Measurements from ENCODE around the gene ETV5. TPM values are rescaled to one million over a fixed set of nuclear protein-coding genes. Genes with fewer than 3 reads are reported as not detected.
A peak's percentile ranks its signal among the peaks of the same experiment; 100 is the strongest.

Gene ETV5
- total RNA-seq, 1 experiment from 2014 or later, result 62.8 TPM

GRCh38 chr3:186133980-186134379 is 25.1 kb upstream of the ETV5 start:
- Histone ChIP-seq H3K36me3 (no peaks in the 10 kb centered on the region), H3K4me3 (no peak overlapping the region), H3K9me3 (replicated peaks) (no peaks in the 10 kb centered on the region), H3K27me3 (no peaks in the 10 kb centered on the region), H3K4me1 (no peaks in the 10 kb centered on the region), H3K27ac (no peak overlapping the region)
- no peak for DNase-seq

DNA sequence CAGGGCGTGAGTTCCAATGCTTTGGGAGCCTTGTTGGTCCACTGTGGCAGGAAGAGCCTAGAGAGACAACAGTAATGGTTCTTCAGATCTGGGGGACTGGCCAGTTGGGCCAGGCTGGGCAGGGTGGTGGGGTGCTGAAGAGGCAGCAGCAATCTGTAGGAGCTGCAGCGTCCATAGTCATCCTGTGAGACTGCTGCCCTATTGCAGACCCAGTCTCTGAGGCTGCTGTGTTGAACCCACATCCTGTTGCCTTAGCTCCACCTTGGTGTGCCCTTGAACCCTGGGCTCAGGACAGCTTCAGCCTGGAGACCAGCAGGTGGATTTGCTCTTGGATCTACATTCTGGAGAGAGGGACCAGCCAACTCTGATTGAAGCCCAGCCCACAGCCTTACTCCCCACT is 23.6 kb upstream of the ETV5 start:
- H3K4me3 ChIP-seq, result no peak overlapping the region
- H3K4me1 ChIP-seq, result no peaks in the 10 kb centered on the region
- H3K9me3 ChIP-seq (replicated peaks), result no peaks in the 10 kb centered on the region
- H3K36me3 ChIP-seq, result no peaks in the 10 kb centered on the region
- no peaks in the 10 kb centered on the region for H3K27me3 ChIP-seq
- DNase-seq, result no peak
- no peak overlapping the region for H3K27ac ChIP-seq

GRCh38 chr3:186129206-186129605 is 20.3 kb upstream of the ETV5 start:
- no peak overlapping the region for H3K27ac ChIP-seq

GRCh38 chr3:186128158-186128557 is 19.3 kb upstream of the ETV5 start:
- DNase-seq, result no peak
- no peak overlapping the region for H3K4me3 ChIP-seq
- no peaks in the 10 kb centered on the region for H3K27me3 ChIP-seq
- H3K4me1 ChIP-seq, result peaks cover 18% of the 10 kb centered on the region
- H3K36me3 ChIP-seq, result no peaks in the 10 kb centered on the region
- H3K9me3 ChIP-seq (replicated peaks), result no peaks in the 10 kb centered on the region
- H3K27ac ChIP-seq, result no peak overlapping the region

More at GRCh38 chr3:186129206-186129605, 20.3 kb upstream of the ETV5 start:
- H3K9me3 ChIP-seq (replicated peaks), result no peaks in the 10 kb centered on the region
- no peak overlapping the region for H3K4me3 ChIP-seq
- H3K4me1 ChIP-seq, result peaks cover 10% of the 10 kb centered on the region
- no peaks in the 10 kb centered on the region for H3K27me3 ChIP-seq
- DNase-seq, result peak in 1 of 2 experiments; percentile 16
- H3K36me3 ChIP-seq, result no peaks in the 10 kb centered on the region

DNA sequence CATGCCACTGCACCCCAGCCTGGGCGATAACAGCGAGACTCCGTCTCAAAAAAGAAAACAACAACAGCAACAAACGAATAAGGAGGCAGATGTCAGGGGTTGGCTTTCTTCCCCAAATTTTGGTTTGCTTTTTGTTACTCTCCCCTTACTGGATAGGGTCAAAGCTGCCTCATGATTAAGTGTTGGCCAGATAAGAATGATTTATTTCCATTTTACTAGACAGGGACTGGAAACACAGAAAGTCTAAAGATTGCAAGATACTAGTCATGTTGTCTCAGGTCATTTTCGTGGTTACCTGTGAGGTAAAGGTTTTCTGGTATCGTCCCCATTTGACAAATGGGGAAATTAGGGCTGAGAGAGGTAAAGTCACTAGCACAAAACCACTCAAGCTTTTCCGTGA is 18.6 kb upstream of the ETV5 start:
- Histone ChIP-seq H3K4me1 (peaks cover 25% of the 10 kb centered on the region), H3K9me3 (replicated peaks) (no peaks in the 10 kb centered on the region), H3K27ac (no peak overlapping the region), H3K36me3 (no peaks in the 10 kb centered on the region), H3K27me3 (no peaks in the 10 kb centered on the region), H3K4me3 (no peak overlapping the region)
- no peak for DNase-seq

DNA sequence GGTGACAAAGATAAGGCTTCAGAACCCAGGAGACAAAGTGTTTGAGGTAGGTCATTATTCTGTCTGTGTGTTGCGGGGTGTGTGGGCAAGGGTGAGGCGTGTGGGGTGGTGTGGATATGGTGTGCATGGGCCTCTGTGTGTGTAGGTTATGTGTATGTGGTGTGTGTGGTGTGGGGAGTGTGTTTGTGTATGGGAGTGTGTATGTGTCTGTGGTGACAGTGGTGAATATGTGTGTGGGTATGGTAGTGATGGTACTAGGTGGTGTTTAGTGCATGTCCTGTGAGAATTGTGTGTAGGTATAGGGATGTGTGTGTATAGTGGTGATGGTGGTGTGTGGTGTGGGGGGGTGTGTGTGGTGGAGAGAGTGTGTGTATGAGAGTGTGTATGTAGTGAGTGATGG is 16.2 kb upstream of the ETV5 start:
- peak overlapping the region; percentile 84 for H3K27ac ChIP-seq

GRCh38 chr3:186124592-186124991 is 15.7 kb upstream of the ETV5 start:
- peaks cover 36% of the 10 kb centered on the region for H3K4me1 ChIP-seq
- no peaks in the 10 kb centered on the region for H3K27me3 ChIP-seq
- peak overlapping the region; percentile 22; the same call in 1 of the 2 replicates for H3K4me3 ChIP-seq
- H3K9me3 ChIP-seq (replicated peaks), result no peaks in the 10 kb centered on the region
- no peaks in the 10 kb centered on the region for H3K36me3 ChIP-seq
- DNase-seq, result peak; percentile 55 to 71
- peak overlapping the region; percentile 84 for H3K27ac ChIP-seq

More for the DNA sequence above, 16.2 kb upstream of the ETV5 start:
- no peak for DNase-seq
- H3K27me3 ChIP-seq, result no peaks in the 10 kb centered on the region
- H3K9me3 ChIP-seq (replicated peaks), result no peaks in the 10 kb centered on the region
- peak overlapping the region; percentile 18; the same call in 1 of the 2 replicates for H3K4me3 ChIP-seq
- H3K4me1 ChIP-seq, result peaks cover 36% of the 10 kb centered on the region
- H3K36me3 ChIP-seq, result no peaks in the 10 kb centered on the region

- DNase-seq, result no peak
- no peaks in the 10 kb centered on the region for H3K27me3 ChIP-seq
- peak overlapping the region; percentile 84; the same call in 1 of the 2 replicates for H3K27ac ChIP-seq
- H3K4me1 ChIP-seq, result peaks cover 36% of the 10 kb centered on the region
- H3K4me3 ChIP-seq, result no peak overlapping the region
- H3K9me3 ChIP-seq (replicated peaks), result no peaks in the 10 kb centered on the region
- no peaks in the 10 kb centered on the region for H3K36me3 ChIP-seq
Measured at GRCh38 chr3:186123012-186123411, 14.1 kb upstream of the ETV5 start.

- no peaks in the 10 kb centered on the region for H3K9me3 ChIP-seq (replicated peaks)
- H3K4me1 ChIP-seq, result peaks cover 36% of the 10 kb centered on the region
- H3K27ac ChIP-seq, result peak overlapping the region; percentile 10; the same call in 1 of the 2 replicates
- no peaks in the 10 kb centered on the region for H3K36me3 ChIP-seq
- no peak overlapping the region for H3K4me3 ChIP-seq
- H3K27me3 ChIP-seq, result no peaks in the 10 kb centered on the region
- peak; percentile 51 to 62 for DNase-seq
Measured at GRCh38 chr3:186121968-186122367, 13.1 kb upstream of the ETV5 start.

- H3K27me3 ChIP-seq, result no peaks in the 10 kb centered on the region
- peaks cover 36% of the 10 kb centered on the region for H3K4me1 ChIP-seq
- DNase-seq, result no peak
- no peak overlapping the region for H3K4me3 ChIP-seq
- H3K9me3 ChIP-seq (replicated peaks), result no peaks in the 10 kb centered on the region
- no peaks in the 10 kb centered on the region for H3K36me3 ChIP-seq
- no peak overlapping the region for H3K27ac ChIP-seq
Measured at GRCh38 chr3:186121278-186121677, 12.4 kb upstream of the ETV5 start.

DNA sequence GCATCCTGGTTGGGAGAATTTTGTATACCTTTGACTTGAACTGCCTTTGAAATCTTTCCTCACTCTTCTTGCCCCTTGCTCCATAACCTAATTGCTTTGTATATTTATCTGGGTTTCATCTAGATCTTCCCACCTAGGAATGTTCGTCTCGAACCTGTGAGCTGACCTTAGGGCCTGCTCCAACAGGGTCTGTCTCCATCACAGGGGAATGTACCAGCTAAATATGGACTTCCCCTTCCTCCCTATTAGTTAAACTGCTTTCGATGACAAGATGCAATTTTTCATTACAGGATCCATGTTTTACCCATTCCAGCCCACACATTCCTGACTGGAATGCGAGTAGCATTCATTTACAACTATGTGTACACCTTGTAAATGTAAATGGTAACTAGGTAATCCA is 10.6 kb upstream of the ETV5 start:
- H3K4me1 ChIP-seq, result peaks cover 29% of the 10 kb centered on the region
- H3K36me3 ChIP-seq, result no peaks in the 10 kb centered on the region
- H3K9me3 ChIP-seq (replicated peaks), result no peaks in the 10 kb centered on the region
- no peak overlapping the region for H3K27ac ChIP-seq
- no peaks in the 10 kb centered on the region for H3K27me3 ChIP-seq
- no peak overlapping the region for H3K4me3 ChIP-seq
- no peak for DNase-seq

DNA sequence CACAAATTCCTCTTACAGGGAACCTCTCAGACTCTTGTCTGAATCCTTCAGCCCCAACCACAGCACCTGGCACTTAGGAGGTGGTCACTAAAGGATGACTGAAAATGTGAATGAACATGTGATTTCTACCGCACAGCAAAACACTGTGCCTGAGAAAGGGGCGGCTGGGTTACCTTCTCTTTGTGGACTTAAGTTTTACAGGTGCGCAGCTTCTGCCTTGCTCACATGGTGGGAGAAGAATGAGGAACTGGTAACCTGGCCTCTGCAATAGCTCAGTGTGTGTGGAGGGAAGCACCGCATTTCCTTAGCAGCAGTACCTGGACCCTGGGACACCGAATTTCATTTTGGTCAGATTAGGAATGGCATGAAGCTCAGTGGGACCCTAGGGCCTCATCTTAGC is 9.8 kb upstream of the ETV5 start:
- H3K36me3 ChIP-seq, result no peaks in the 10 kb centered on the region
- no peaks in the 10 kb centered on the region for H3K27me3 ChIP-seq
- no peak overlapping the region for H3K27ac ChIP-seq
- H3K4me1 ChIP-seq, result peaks cover 24% of the 10 kb centered on the region
- no peaks in the 10 kb centered on the region for H3K9me3 ChIP-seq (replicated peaks)
- DNase-seq, result no peak
- no peak overlapping the region for H3K4me3 ChIP-seq

- no peak overlapping the region for H3K4me3 ChIP-seq
- H3K9me3 ChIP-seq (replicated peaks), result no peaks in the 10 kb centered on the region
- H3K27me3 ChIP-seq, result no peaks in the 10 kb centered on the region
- no peaks in the 10 kb centered on the region for H3K36me3 ChIP-seq
- no peak for DNase-seq
- H3K4me1 ChIP-seq, result peaks cover 13% of the 10 kb centered on the region
- no peak overlapping the region for H3K27ac ChIP-seq
Measured at GRCh38 chr3:186117521-186118134, 8.7 kb upstream of the ETV5 start.

DNA sequence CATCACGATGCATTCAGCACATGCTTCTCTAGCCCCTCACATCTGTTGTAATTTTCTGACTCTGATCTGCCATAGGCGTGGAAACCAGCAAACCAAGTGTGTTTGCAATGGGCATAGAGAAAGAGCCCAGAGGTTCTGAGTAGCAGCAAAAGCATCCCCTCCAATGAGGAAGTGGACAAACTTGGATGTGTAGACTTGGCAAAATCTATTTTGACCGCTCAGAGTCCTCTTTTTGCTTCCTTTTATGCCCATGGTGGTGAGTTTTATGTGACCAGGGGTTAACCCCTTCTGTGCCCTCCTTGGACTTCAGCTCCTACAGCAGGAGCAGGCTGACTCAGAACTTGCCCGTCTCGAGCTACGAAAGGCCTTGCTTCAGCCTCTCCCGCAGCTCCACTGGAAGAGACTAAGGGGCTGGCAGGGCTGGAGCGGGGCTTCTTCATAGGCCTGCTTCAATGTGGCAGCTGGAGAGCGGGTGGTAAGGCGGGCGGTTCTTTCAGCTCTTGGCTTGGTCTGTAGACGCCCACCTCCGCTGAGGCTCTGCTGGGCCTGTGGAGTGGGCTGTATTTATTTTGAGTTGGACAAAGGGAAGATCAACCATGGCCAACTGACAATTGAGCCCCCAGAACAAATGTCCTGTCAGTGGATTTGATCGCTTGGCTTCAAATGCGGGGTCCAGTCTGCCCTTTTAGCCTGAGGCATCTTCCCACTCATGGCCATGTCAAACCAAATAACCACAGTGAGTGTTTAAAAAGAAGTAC is 6.5 kb upstream of the ETV5 start:
- no peak overlapping the region for H3K4me3 ChIP-seq
- no peaks in the 10 kb centered on the region for H3K27me3 ChIP-seq
- peaks cover 3% of the 10 kb centered on the region; the same call in 1 of the 2 replicates for H3K4me1 ChIP-seq
- DNase-seq, result no peak
- H3K27ac ChIP-seq, result no peak overlapping the region
- H3K36me3 ChIP-seq, result no peaks in the 10 kb centered on the region
- no peaks in the 10 kb centered on the region for H3K9me3 ChIP-seq (replicated peaks)

Measured in SJCRH30 (cell line).